KMS-11 (cell line): ENCODE data around the gene NCK2.

Experiments used
- H2AFZ ChIP-seq: fragments of 200-600 bp; sonication (generic); 2 replicates; pipeline ENCODE4 v1.6.1; 2016; ENCODE audit warnings: antibody characterized with exemption, mixed run types, low read depth
- H3K27ac ChIP-seq: fragments of 200-600 bp; sonication (generic); 2 replicates; pipeline ENCODE4 v1.6.1; 2016; ENCODE audit warnings: mild to moderate bottlenecking, mixed run types
- H3K27me3 ChIP-seq: fragments of 200-600 bp; sonication (generic); 2 replicates; pipeline ENCODE4 v1.6.1; 2017; ENCODE audit warnings: mild to moderate bottlenecking, low read depth, mixed run types, moderate library complexity; ENCODE audit not compliant: insufficient read depth
- H3K36me3 ChIP-seq: fragments of 200-600 bp; sonication (generic); 2 replicates; pipeline ENCODE4 v1.6.1; 2017; ENCODE audit warnings: mild to moderate bottlenecking, mixed run types; ENCODE audit not compliant: insufficient read depth
- H3K4me1 ChIP-seq: fragments of 200-600 bp; sonication (generic); 2 replicates; pipeline ENCODE4 v1.6.1; 2016; ENCODE audit warnings: mild to moderate bottlenecking, low read depth, mixed run types; ENCODE audit not compliant: poor library complexity, severe bottlenecking
- H3K4me2 ChIP-seq: fragments of 200-600 bp; sonication (generic); 2 replicates; pipeline ENCODE4 v1.7.0; 2016; ENCODE audit warnings: mild to moderate bottlenecking, mixed run types
- H3K4me3 ChIP-seq: fragments of 200-600 bp; sonication (generic); IDR thresholded peaks from 2 replicates; pipeline ENCODE4 v1.6.1; 2017; ENCODE audit warnings: low read depth, low read length, mixed read lengths; ENCODE audit not compliant: insufficient read depth
- H3K79me2 ChIP-seq: fragments of 200-600 bp; sonication (generic); 2 replicates; pipeline ENCODE4 v1.6.1; 2016; ENCODE audit warnings: low read depth, mixed run types; ENCODE audit not compliant: insufficient read depth
- H3K9ac ChIP-seq: fragments of 200-600 bp; sonication (generic); 2 replicates; pipeline ENCODE4 v1.6.1; 2016; ENCODE audit warnings: mild to moderate bottlenecking, mixed run types
- H4K20me1 ChIP-seq: fragments of 200-600 bp; sonication (generic); 2 replicates; pipeline ENCODE4 v1.6.1; 2016; ENCODE audit warnings: mild to moderate bottlenecking, mixed run types; ENCODE audit not compliant: insufficient read depth
- CTCF ChIP-seq: fragments of 200-600 bp; sonication (generic); conservative IDR thresholded peaks from 2 replicates; pipeline ENCODE4 v1.6.1; 2017; ENCODE audit warnings: low read depth, mild to moderate bottlenecking, antibody characterized with exemption, low read length, moderate library complexity, mixed read lengths

NCK2 gene

GRCh38 chr2:105723431-105723830 lies 21.3 kb upstream of the NCK2 start:
- H3K27me3 ChIP-seq: no peaks in the 10 kb centered on the region
- TF ChIP-seq CTCF: no peak
- no peaks in the 10 kb centered on the region for H4K20me1 ChIP-seq
- no peak overlapping the region for H3K4me3 ChIP-seq
- no peak overlapping the region for H2AFZ ChIP-seq
- H3K79me2 ChIP-seq: no peaks in the 10 kb centered on the region
- peaks cover 47% of the 10 kb centered on the region for H3K4me1 ChIP-seq
- no peak overlapping the region for H3K4me2 ChIP-seq
- H3K36me3 ChIP-seq: no peaks in the 10 kb centered on the region
- no peak overlapping the region for H3K9ac ChIP-seq
- H3K27ac ChIP-seq: no peak overlapping the region

GRCh38 chr2:105725388-105725787 lies 19.3 kb upstream of the NCK2 start:
- H3K36me3 ChIP-seq: no peaks in the 10 kb centered on the region; the same call in 1 of the 2 replicates
- no peak for TF ChIP-seq CTCF
- peak overlapping the region; percentile 10; the same call in 1 of the 2 replicates for H2AFZ ChIP-seq
- peak overlapping the region; percentile 54 for H3K4me3 ChIP-seq
- H4K20me1 ChIP-seq: no peaks in the 10 kb centered on the region
- peaks cover 47% of the 10 kb centered on the region for H3K4me1 ChIP-seq
- no peaks in the 10 kb centered on the region for H3K27me3 ChIP-seq
- H3K79me2 ChIP-seq: no peaks in the 10 kb centered on the region
- H3K27ac ChIP-seq: peak overlapping the region; percentile 60
- peak overlapping the region; percentile 27 for H3K4me2 ChIP-seq
- H3K9ac ChIP-seq: peak overlapping the region; percentile 9; the same call in 1 of the 2 replicates

- H3K36me3 ChIP-seq: no peaks in the 10 kb centered on the region; the same call in 1 of the 2 replicates
- no peak for TF ChIP-seq CTCF
- no peak overlapping the region for H3K9ac ChIP-seq
- no peaks in the 10 kb centered on the region for H3K79me2 ChIP-seq
- no peaks in the 10 kb centered on the region for H3K27me3 ChIP-seq
- no peak overlapping the region for H3K27ac ChIP-seq
- no peak overlapping the region for H3K4me2 ChIP-seq
- peaks cover 49% of the 10 kb centered on the region for H3K4me1 ChIP-seq
- no peak overlapping the region for H3K4me3 ChIP-seq
- H4K20me1 ChIP-seq: no peaks in the 10 kb centered on the region
- no peak overlapping the region for H2AFZ ChIP-seq
These were observed 14.5 kb upstream of the NCK2 start for GRCh38 chr2:105730170-105730569.

GRCh38 chr2:105731511-105731910 lies 13.2 kb upstream of the NCK2 start:
- no peaks in the 10 kb centered on the region; the same call in 1 of the 2 replicates for H3K36me3 ChIP-seq
- TF ChIP-seq CTCF: no peak
- no peak overlapping the region for H3K4me3 ChIP-seq
- H3K27ac ChIP-seq: no peak overlapping the region
- H2AFZ ChIP-seq: no peak overlapping the region
- no peaks in the 10 kb centered on the region for H3K79me2 ChIP-seq
- no peak overlapping the region for H3K9ac ChIP-seq
- no peaks in the 10 kb centered on the region for H4K20me1 ChIP-seq
- no peaks in the 10 kb centered on the region for H3K27me3 ChIP-seq
- H3K4me2 ChIP-seq: no peak overlapping the region
- H3K4me1 ChIP-seq: peaks cover 42% of the 10 kb centered on the region
